Measurements from ENCODE around the gene IDI2. TPM values are rescaled to one million over a fixed set of nuclear protein-coding genes. Genes with fewer than 3 reads are reported as not detected.

Gene IDI2
- total RNA-seq, 1 donor from 2014 or later = not detected

GRCh38 chr10:1026578-1026977, 919 bp upstream of the IDI2 start:
- Mint-ChIP-seq H3K27ac (ENCODE audit: unreplicated experiment) (no peak overlapping the region), H3K27me3 (ENCODE audit: unreplicated experiment) (no peaks in the 10 kb centered on the region), H3K9me3 (ENCODE audit: unreplicated experiment) (no peaks in the 10 kb centered on the region), H3K36me3 (ENCODE audit: low read depth, unreplicated experiment) (no peaks in the 10 kb centered on the region), H3K4me1 (ENCODE audit: unreplicated experiment) (no peaks in the 10 kb centered on the region), H3K4me3 (ENCODE audit: unreplicated experiment) (no peak overlapping the region)
- no peak for DNase-seq (ENCODE audit: low spot score)
- TF ChIP-seq CTCF (IDR thresholded peaks at IDR 0.05; ENCODE audit: unreplicated experiment) = no peak

GRCh38 chr10:1024103-1024502, 1.6 kb downstream of the IDI2 start:
- Mint-ChIP-seq H3K36me3 (ENCODE audit: low read depth, unreplicated experiment) (peaks cover 15% of the 10 kb centered on the region), H3K27me3 (ENCODE audit: unreplicated experiment) (no peaks in the 10 kb centered on the region), H3K9me3 (ENCODE audit: unreplicated experiment) (no peaks in the 10 kb centered on the region), H3K4me3 (ENCODE audit: unreplicated experiment) (no peak overlapping the region), H3K4me1 (ENCODE audit: unreplicated experiment) (no peaks in the 10 kb centered on the region), H3K27ac (ENCODE audit: unreplicated experiment) (no peak overlapping the region)
- no peak for DNase-seq (ENCODE audit: low spot score)
- TF ChIP-seq CTCF (IDR thresholded peaks at IDR 0.05; ENCODE audit: unreplicated experiment) = no peak

GRCh38 chr10:1022413-1022812, 3.2 kb downstream of the IDI2 start:
- no peak for TF ChIP-seq CTCF (IDR thresholded peaks at IDR 0.05; ENCODE audit: unreplicated experiment)
- H3K9me3 Mint-ChIP-seq (ENCODE audit: unreplicated experiment) = no peaks in the 10 kb centered on the region
- peaks cover 24% of the 10 kb centered on the region for H3K36me3 Mint-ChIP-seq (ENCODE audit: low read depth, unreplicated experiment)
- H3K4me3 Mint-ChIP-seq (ENCODE audit: unreplicated experiment) = peak overlapping the region; percentile 5
- no peaks in the 10 kb centered on the region for H3K4me1 Mint-ChIP-seq (ENCODE audit: unreplicated experiment)
- DNase-seq (ENCODE audit: low spot score) = no peak
- H3K27me3 Mint-ChIP-seq (ENCODE audit: unreplicated experiment) = no peaks in the 10 kb centered on the region
- no peak overlapping the region for H3K27ac Mint-ChIP-seq (ENCODE audit: unreplicated experiment)

GRCh38 chr10:1020958-1021357, 4.7 kb downstream of the IDI2 start:
- H3K36me3 Mint-ChIP-seq (ENCODE audit: low read depth, unreplicated experiment) = peaks cover 34% of the 10 kb centered on the region
- no peaks in the 10 kb centered on the region for H3K27me3 Mint-ChIP-seq (ENCODE audit: unreplicated experiment)
- H3K9me3 Mint-ChIP-seq (ENCODE audit: unreplicated experiment) = no peaks in the 10 kb centered on the region
- no peak for TF ChIP-seq CTCF (IDR thresholded peaks at IDR 0.05; ENCODE audit: unreplicated experiment)
- no peak overlapping the region for H3K4me3 Mint-ChIP-seq (ENCODE audit: unreplicated experiment)
- no peaks in the 10 kb centered on the region for H3K4me1 Mint-ChIP-seq (ENCODE audit: unreplicated experiment)
- no peak overlapping the region for H3K27ac Mint-ChIP-seq (ENCODE audit: unreplicated experiment)
- no peak for DNase-seq (ENCODE audit: low spot score)

GRCh38 chr10:1020460-1020859, 5.2 kb downstream of the IDI2 start:
- Mint-ChIP-seq H3K27ac (ENCODE audit: unreplicated experiment) (no peak overlapping the region), H3K4me1 (ENCODE audit: unreplicated experiment) (no peaks in the 10 kb centered on the region), H3K36me3 (ENCODE audit: low read depth, unreplicated experiment) (peaks cover 34% of the 10 kb centered on the region), H3K27me3 (ENCODE audit: unreplicated experiment) (no peaks in the 10 kb centered on the region), H3K9me3 (ENCODE audit: unreplicated experiment) (no peaks in the 10 kb centered on the region), H3K4me3 (ENCODE audit: unreplicated experiment) (peak overlapping the region; percentile 27)
- no peak for TF ChIP-seq CTCF (IDR thresholded peaks at IDR 0.05; ENCODE audit: unreplicated experiment)
- DNase-seq (ENCODE audit: low spot score) = no peak

All from endothelial cell (in vitro differentiated cells).